Skeletal muscle tissue (tissue), 4 donors: ENCODE measurements around the gene RAD51AP1. TPM values are rescaled to one million over a fixed set of nuclear protein-coding genes. Genes with fewer than 3 reads are reported as not detected.
"Not testable (repeated sequence)": the region's sequence is repeated elsewhere in the genome, so short reads cannot be mapped to it uniquely, and the experiment has no call there.

Experiments used
- H3K27ac ChIP-seq: one replicate; pipeline ENCODE4 v1.7.0; 2013; ENCODE audit warnings: mild to moderate bottlenecking, low read depth, low read length, inconsistent platforms
- H3K27me3 ChIP-seq, 3 donors: one replicate each; pipeline ENCODE4 v1.7.0; 2013; ENCODE audit warnings: low read length in 3 of 3; ENCODE audit not compliant: control insufficient read depth in 3 of 3, insufficient read depth in 3 of 3
- H3K36me3 ChIP-seq, 3 donors: one replicate each; pipeline ENCODE4 v1.7.0; 2013; ENCODE audit warnings: low read length in 3 of 3; ENCODE audit not compliant: control insufficient read depth in 3 of 3, insufficient read depth in 3 of 3
- H3K4me1 ChIP-seq, 3 donors: one replicate each; pipeline ENCODE4 v1.7.0; 2013; ENCODE audit warnings: low read length in 3 of 3, mild to moderate bottlenecking in 3 of 3; ENCODE audit not compliant: control insufficient read depth in 3 of 3, insufficient read depth in 3 of 3
- H3K4me3 ChIP-seq, 3 donors: one replicate each; pipeline ENCODE4 v1.7.0; 2013; ENCODE audit warnings: low read length in 3 of 3
- H3K9ac ChIP-seq, 3 donors: one replicate each; pipeline ENCODE4 v1.7.0; 2013; ENCODE audit warnings: low read length in 3 of 3, mild to moderate bottlenecking in 3 of 3, moderate library complexity in 2 of 3, low read depth in 1 of 3
- H3K9me3 ChIP-seq, 3 donors: one replicate each; pipeline ENCODE4 v1.7.0; 2013; ENCODE audit warnings: low read length in 3 of 3; ENCODE audit not compliant: control insufficient read depth in 3 of 3
- total RNA-seq: library from RNA; depleted of rRNA; stranded (reverse); fragments of >200 nt; gene quantifications from one replicate; pipeline ENCODE4 v1.2.3, GENCODE V29; 2014
- donor health status: Osteomylitis.

The RAD51AP1 gene, protein sequence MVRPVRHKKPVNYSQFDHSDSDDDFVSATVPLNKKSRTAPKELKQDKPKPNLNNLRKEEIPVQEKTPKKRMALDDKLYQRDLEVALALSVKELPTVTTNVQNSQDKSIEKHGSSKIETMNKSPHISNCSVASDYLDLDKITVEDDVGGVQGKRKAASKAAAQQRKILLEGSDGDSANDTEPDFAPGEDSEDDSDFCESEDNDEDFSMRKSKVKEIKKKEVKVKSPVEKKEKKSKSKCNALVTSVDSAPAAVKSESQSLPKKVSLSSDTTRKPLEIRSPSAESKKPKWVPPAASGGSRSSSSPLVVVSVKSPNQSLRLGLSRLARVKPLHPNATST
- total RNA-seq, result 4.2 TPM

DNA sequence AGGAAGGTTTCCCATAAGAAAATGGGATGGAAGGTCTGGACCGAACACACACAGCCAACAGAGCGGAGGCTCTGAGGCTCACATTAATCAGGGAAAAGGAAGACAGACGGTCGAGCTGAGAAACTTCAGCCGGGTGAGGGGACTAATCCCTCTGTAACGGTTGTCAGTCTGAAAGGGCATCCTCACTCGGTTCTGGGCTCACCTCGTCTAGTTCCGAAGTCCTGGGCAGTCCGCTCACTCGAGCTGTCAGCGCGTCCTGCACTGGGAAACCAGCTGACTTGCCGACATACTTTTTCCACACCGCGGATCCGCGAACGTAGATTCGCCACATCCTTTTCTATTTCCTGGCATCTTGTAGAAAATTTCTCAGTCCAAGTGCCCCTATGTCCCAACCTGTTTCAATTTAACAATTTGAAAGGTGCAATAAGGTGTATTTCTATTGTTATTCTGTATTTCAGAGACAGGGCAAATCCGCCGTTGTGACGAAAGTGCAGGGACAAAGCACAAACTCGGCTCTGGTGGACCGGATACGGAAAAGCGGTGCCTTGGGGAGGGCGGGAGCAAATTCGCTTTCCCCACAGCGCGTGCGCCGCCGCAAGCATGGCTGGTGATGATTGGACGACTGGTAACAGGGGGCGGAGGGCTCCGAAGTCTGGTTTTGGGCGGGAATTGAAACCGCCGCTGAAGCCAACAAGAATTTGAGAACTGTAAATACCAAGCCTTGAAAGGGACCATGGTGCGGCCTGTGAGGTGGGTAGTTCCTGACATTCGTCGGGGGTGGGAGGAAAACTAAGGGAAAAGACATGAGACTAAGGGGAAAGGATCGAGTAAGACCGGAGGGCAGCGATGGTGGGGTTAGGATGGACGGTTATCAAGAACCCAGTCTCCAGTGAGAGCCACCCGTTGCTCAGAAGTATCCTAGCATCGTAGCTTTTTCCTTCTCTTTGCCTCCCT is at the start of gene RAD51AP1:
Gene RAD51AP1 (plus strand): TSS at position 684 of the 954 bp plus-strand sequence. CDS start 50 bp downstream, at position 734.
- Histone ChIP-seq H3K4me1 (peaks cover 0 to 17% (median 9%) of the 10 kb centered on the region in 3 donors), H3K9ac (peak within 1 kb of the TSS; percentile 90 to 98 (median 95)), H3K9me3 (no peaks in the 10 kb centered on the region), H3K36me3 (peaks cover 0 to 15% (median 8%) of the 10 kb centered on the region in 3 donors), H3K4me3 (peak within 1 kb of the TSS; percentile 81 to 98 (median 98)), H3K27me3 (no peaks in the 10 kb centered on the region), H3K27ac (peak within 1 kb of the TSS; percentile 96)

- Histone ChIP-seq H3K4me3 (no peak overlapping the region), H3K4me1 (peaks cover 0 to 9% (median 6%) of the 10 kb centered on the region in 3 donors), H3K9me3 (no peaks in the 10 kb centered on the region), H3K27ac (no peak overlapping the region), H3K27me3 (no peaks in the 10 kb centered on the region), H3K9ac (no peak overlapping the region), H3K36me3 (peaks cover 0 to 23% (median 15%) of the 10 kb centered on the region in 3 donors)
These were observed 49.1 kb upstream of the RAD51AP1 start for GRCh38 chr12:4489556-4489955.

DNA sequence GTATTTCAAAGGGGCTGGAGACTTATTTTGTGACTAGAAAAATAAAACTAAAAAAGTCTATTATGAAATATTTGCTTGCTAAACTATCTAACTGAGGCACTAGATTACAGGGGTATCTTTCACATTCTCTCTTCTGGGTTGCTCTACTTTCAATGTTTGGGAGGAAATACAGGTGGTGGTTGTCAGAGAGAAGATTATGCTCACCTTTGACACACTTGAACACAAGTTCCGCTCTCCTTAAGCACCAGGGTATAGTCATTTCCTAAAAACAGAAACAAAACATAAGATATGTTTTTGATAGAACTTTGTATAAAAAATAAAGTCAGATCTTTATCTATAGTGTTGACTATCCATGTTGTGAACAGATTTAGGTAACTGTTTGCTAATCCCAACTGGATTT is 47.7 kb upstream of the RAD51AP1 start:
- no peaks in the 10 kb centered on the region for H3K4me1 ChIP-seq
- peaks cover 0 to 25% (median 18%) of the 10 kb centered on the region in 3 donors for H3K36me3 ChIP-seq
- H3K27me3 ChIP-seq, result no peaks in the 10 kb centered on the region
- no peaks in the 10 kb centered on the region for H3K9me3 ChIP-seq
- H3K9ac ChIP-seq, result no peak overlapping the region
- H3K27ac ChIP-seq, result no peak overlapping the region
- H3K4me3 ChIP-seq, result no peak overlapping the region

- no peaks in the 10 kb centered on the region for H3K9me3 ChIP-seq
- H3K36me3 ChIP-seq, result peaks cover 9 to 37% (median 27%) of the 10 kb centered on the region in 3 donors
- no peaks in the 10 kb centered on the region for H3K27me3 ChIP-seq
- no peaks in the 10 kb centered on the region for H3K4me1 ChIP-seq
- H3K4me3 ChIP-seq, result no peak overlapping the region
- H3K27ac ChIP-seq, result no peak overlapping the region
- H3K9ac ChIP-seq, result no peak overlapping the region
These were observed 42.4 kb upstream of the RAD51AP1 start for GRCh38 chr12:4496145-4496838.

- no peak overlapping the region for H3K9ac ChIP-seq
- no peak overlapping the region for H3K27ac ChIP-seq
- peaks cover 12 to 39% (median 38%) of the 10 kb centered on the region in 3 donors for H3K36me3 ChIP-seq
- H3K27me3 ChIP-seq, result no peaks in the 10 kb centered on the region
- H3K4me1 ChIP-seq, result peaks cover 0 to 5% (median 4%) of the 10 kb centered on the region in 3 donors
- no peaks in the 10 kb centered on the region for H3K9me3 ChIP-seq
- H3K4me3 ChIP-seq, result no peak overlapping the region
These were observed 39.5 kb upstream of the RAD51AP1 start for GRCh38 chr12:4499186-4499585.

- Histone ChIP-seq H3K9me3 (no peaks in the 10 kb centered on the region), H3K27me3 (no peaks in the 10 kb centered on the region), H3K9ac (no peak overlapping the region), H3K27ac (peak overlapping the region; percentile 70), H3K4me1 (peaks cover 0 to 9% (median 8%) of the 10 kb centered on the region in 3 donors), H3K36me3 (peaks cover 3 to 17% (median 3%) of the 10 kb centered on the region in 3 donors), H3K4me3 (no peak overlapping the region)
These were observed 33.2 kb upstream of the RAD51AP1 start for GRCh38 chr12:4505376-4505986.

DNA sequence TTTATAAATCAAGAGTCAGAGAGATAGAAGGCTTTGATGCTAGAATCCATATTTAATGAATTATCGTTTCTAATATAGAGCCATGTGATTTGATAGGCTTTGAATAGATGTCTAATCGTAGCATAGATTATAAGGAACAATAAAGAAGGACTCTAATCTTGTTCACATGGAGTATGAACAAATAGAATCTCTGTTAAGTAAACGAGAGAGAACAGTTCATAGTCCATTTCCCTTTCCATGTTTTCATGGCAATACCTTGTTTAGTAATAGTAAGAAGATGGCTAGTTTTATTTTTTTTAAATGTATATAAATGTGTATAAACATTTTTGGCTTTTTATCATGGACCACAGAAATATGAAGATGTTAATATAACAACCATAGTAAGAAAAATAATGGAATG is 32.3 kb upstream of the RAD51AP1 start:
- H3K9me3 ChIP-seq, result no peaks in the 10 kb centered on the region
- no peak overlapping the region for H3K4me3 ChIP-seq
- H3K27ac ChIP-seq, result no peak overlapping the region
- peaks cover 0 to 9% (median 8%) of the 10 kb centered on the region in 3 donors for H3K4me1 ChIP-seq
- no peaks in the 10 kb centered on the region for H3K27me3 ChIP-seq
- H3K9ac ChIP-seq, result no peak overlapping the region
- peaks cover 3 to 17% (median 3%) of the 10 kb centered on the region in 3 donors for H3K36me3 ChIP-seq

- Histone ChIP-seq H3K27me3 (no peaks in the 10 kb centered on the region), H3K36me3 (peaks cover 3 to 17% (median 3%) of the 10 kb centered on the region in 3 donors), H3K9ac (no peak overlapping the region), H3K4me3 (no peak overlapping the region), H3K9me3 (no peaks in the 10 kb centered on the region), H3K27ac (no peak overlapping the region), H3K4me1 (peaks cover 0 to 9% (median 8%) of the 10 kb centered on the region in 3 donors)
These were observed 31.8 kb upstream of the RAD51AP1 start for GRCh38 chr12:4506870-4507269.

DNA sequence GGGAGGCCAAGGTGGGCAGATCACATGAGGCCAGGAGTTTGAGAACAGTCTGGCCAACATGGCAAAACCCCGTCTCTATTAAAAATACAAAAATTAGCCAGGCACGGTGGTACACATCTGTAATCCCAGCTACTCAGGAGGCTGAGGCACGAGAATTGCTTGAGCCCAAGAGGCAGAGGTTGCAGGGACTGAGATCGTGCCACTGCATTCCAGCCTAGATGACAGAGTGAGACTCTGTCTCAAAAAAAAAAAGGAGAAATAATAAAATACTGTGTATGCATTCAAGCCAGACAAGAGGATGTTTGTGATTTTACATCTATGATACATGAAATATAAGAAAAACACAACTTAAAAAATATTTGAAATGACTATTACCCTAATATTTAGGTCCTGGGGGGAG is 30.2 kb upstream of the RAD51AP1 start:
- H3K27me3 ChIP-seq, H3K27ac ChIP-seq, H3K4me3 ChIP-seq, H3K9ac ChIP-seq, H3K9me3 ChIP-seq, H3K4me1 ChIP-seq: not testable (repeated sequence)
- peaks cover 3 to 10% (median 3%) of the 10 kb centered on the region in 3 donors for H3K36me3 ChIP-seq
